Measurements from ENCODE around the gene CGB1. TPM values are rescaled to one million over a fixed set of nuclear protein-coding genes. Genes with fewer than 3 reads are reported as not detected.
"Not testable (repeated sequence)": the region's sequence is repeated elsewhere in the genome, so short reads cannot be mapped to it uniquely, and the experiment has no call there.

Gene CGB1
- total and polyA plus RNA-seq, 2 of the 8 experiments (the other 6 are each of a cell fraction or from before 2014, with no cell fraction given): not detected

- H3K27ac ChIP-seq (ENCODE audit: low read depth, low read length): not testable (repeated sequence)
These were observed 20.4 kb upstream of the CGB1 start for GRCh38 chr19:49056902-49057596.

More at GRCh38 chr19:49056902-49057596, 20.4 kb upstream of the CGB1 start:
- POLR2A ChIA-PET (ENCODE audit: partially characterized antibody): interaction anchor here (0.6 to 1.0 kb wide), 3 partner anchors 10 to 1396 kb away, joined by 3 to 4 read pairs (median 3); no protein-coding TSS in a partner anchor
- H2BK15ac ChIP-seq (ENCODE audit: low read length); H3K4ac ChIP-seq (replicated peaks; ENCODE audit: insufficient read length, low read depth, low read length); H2BK12ac ChIP-seq (ENCODE audit: low read depth, low read length); H3K36me3 ChIP-seq (ENCODE audit: control insufficient read depth in 2 of 4, insufficient read depth in 4 of 4, low read length in 3 of 4); H2BK20ac ChIP-seq (ENCODE audit: low read length); H2BK120ac ChIP-seq (replicated peaks; ENCODE audit: low read depth, low read length); FAIRE-seq; H3K79me1 ChIP-seq (ENCODE audit: low read depth, low read length); H4K91ac ChIP-seq (replicated peaks; ENCODE audit: insufficient read length, low read length); H3K14ac ChIP-seq (ENCODE audit: insufficient read length); H3K18ac ChIP-seq (ENCODE audit: extremely low read depth, low read length); H3K9ac ChIP-seq (replicated peaks in 1 of 4; ENCODE audit: extremely low read depth in 1 of 4, low read depth in 3 of 4, low read length in 3 of 4); H2AK5ac ChIP-seq (ENCODE audit: low read depth, low read length); H4K20me1 ChIP-seq (replicated peaks in 1 of 2; ENCODE audit: control insufficient read depth in 1 of 2, insufficient read depth in 2 of 2, low read length in 2 of 2); H4K8ac ChIP-seq (ENCODE audit: extremely low read depth, insufficient read depth, low read length); H3K23ac ChIP-seq (ENCODE audit: insufficient read length); H3K79me2 ChIP-seq (ENCODE audit: control insufficient read depth in 1 of 2, insufficient read depth in 2 of 2, low read length in 2 of 2); H3K56ac ChIP-seq (replicated peaks; ENCODE audit: insufficient read length, low read depth, low read length); H3K23me2 ChIP-seq (ENCODE audit: low read depth, low read length); H3K9me3 ChIP-seq (ENCODE audit: insufficient read depth in 2 of 2, low read depth in 1 of 2, low read length in 1 of 2); H2BK5ac ChIP-seq (ENCODE audit: low read depth, low read length); H4K5ac ChIP-seq (ENCODE audit: insufficient read length, low read depth, low read length): not testable (repeated sequence)
- H3K27me3 ChIP-seq (replicated peaks in 1 of 4; ENCODE audit: control insufficient read depth in 3 of 4, extremely low read depth in 1 of 4, insufficient read depth in 3 of 4, low read length in 3 of 4): peaks cover 10 to 48% (median 44%) of the 10 kb centered on the region in 4 experiments
- peak overlapping the region; percentile 80 to 83 for H3K4me2 ChIP-seq (ENCODE audit: insufficient read depth in 1 of 2, low read depth in 2 of 2, low read length in 2 of 2)
- peak in 1 of 2 experiments; percentile 65 for DNase-seq (ENCODE audit: low read depth in 1 of 2, low spot score in 2 of 2)
- CTCF ChIA-PET (ENCODE audit: partially characterized antibody): interaction anchor here (0.6 to 1.3 kb wide), 8 partner anchors 12 to 165 kb away, joined by 3 to 6 read pairs (median 3); partner anchors contain the start of gene KCNA7
- TF ChIP-seq SUZ12 (IDR thresholded peaks at IDR 0.05; ENCODE audit: low read length) (peak; percentile 78; the same call in 1 of the 2 replicates), EZH2 (IDR thresholded peaks at IDR 0.05; ENCODE audit: low read depth, low read length, severe bottlenecking) (peak; percentile 75)
- peak overlapping the region; percentile 33; the same call in 1 of the 2 replicates for H2AFZ ChIP-seq (ENCODE audit: low read length)
- peaks cover 0 to 11% (median 9%) of the 10 kb centered on the region in 4 experiments; a peak in 6 of 7 replicates for H3K4me1 ChIP-seq (replicated peaks in 1 of 4; ENCODE audit: control insufficient read depth in 3 of 4, insufficient read depth in 4 of 4, low read length in 3 of 4)
- peak overlapping the region; percentile 36 to 64 (median 50); a peak in 7 of 8 replicates for H3K4me3 ChIP-seq (ENCODE audit: extremely low read depth in 1 of 4, insufficient read depth in 2 of 4, low read depth in 3 of 4, low read length in 4 of 4)
- WGBS, 2 experiments (ENCODE audit: extremely low coverage in 1 of 2, insufficient coverage in 1 of 2, insufficient read length in 1 of 2, insufficient replicate concordance in 2 of 2, low coverage in 1 of 2, low lambda C conversion rate in 2 of 2, missing lambda C conversion rate in 1 of 2): 34% methylated on average over 19 of the region's 34 CpGs; no CpG with 5 or more reads in 1 of the 2 experiments

All from H1 (cell line).